Activated T-helper 1 cell treated with Interleukin-2 at 50 U/mL for 16 hours (primary cell): ENCODE results near the gene TMA7.

Source experiments
- DNase-seq: peaks from one replicate; pipeline ENCODE4 v3.0.0-alpha.2; 2020; ENCODE audit warnings: low read depth

The TMA7 gene

DNA sequence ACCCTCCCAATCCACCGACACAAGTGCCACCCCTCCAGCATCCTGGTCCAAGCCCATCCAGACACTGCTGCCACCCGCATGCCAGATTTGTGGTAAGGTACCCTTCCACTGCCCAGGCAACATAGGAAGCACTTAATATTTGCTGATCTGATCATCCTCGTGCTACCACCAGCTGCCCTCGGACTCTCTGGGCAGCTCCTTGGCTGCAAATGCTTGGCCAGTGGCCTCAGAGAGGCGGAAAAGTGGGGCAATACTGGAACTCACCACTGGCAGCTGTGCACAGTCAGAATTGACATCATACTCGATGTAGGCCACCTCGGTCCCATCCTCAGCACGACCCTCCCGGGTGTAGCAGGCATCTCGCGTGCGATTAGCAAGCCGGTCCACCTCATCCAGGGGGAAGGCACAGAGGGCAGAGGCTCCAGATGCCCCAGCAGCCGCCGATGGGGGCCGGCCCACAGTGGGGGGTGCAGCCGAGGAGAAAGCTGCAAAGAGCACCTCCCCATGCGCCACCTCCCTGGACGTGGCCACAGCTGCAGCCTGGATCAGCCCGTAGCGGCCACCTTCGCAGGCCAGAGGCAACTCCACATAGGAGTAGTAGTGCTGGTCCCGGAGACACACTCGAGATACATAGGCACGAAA, 16.7 kb upstream of the TMA7 start:
- no peak for DNase-seq

DNA sequence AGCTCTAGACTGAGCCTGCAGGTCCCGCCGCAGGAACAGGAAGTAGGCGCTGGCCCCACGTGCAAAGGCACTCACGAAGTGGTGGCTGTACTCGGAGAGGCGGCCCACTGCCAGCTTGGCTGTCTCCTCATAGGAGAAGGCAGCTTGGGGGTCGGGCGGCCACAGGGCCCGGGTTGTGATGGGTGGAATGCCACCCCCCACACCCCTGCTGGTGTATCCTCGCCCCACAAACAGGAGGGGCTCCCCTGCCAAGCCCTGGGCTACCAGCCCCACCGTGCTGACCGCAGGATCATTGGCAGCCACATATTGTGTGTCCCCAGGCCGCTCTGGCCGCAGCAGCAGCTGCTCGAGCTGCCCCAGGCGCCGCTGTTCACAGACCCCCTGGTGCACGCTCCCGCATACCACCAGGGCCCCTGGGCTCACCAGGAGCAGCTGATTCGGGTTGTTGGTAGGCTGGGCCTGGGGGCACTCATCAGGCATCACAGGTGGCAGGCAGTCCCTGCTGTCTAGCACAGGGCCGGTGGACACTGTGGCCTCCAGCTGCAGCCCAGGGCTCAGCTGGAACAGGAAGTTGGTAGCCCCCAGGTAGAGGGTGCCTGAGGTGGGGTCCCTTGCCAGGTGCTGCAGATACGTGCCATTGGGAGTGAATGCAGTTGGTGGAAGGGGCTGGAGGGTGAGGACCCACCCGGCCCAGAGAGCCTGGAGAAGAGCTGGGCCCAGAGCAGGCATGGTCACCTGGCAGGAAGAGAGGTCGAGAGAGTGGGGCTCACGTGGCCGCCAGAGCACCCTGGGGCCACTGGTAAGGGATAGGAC, 16.0 kb upstream of the TMA7 start:
- no peak for DNase-seq

DNA sequence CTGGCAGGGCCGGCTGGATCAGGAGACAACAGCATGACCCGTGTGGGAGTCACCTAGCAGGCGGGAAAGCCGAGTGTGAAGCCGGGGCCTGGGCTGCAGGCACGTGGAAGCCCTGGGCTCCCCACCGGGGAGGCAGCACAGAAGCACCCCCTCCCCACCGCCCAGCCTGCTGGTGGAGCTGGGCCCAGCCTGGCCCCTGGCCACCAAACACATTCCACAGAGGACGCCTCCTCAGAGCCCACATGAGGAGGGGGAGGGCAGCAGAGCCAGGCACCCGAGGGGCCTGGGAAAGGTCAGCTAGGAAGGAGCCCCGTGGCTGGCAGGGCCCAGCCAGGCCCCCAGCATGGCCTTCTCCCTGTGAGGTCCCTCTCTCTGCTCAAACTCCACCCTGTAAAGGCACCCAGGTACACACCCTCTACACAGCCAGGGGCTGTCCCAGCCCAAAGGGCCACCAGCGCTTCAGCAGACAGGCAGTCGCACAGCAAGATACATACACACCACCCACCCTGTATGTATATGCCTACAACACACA, 14.7 kb upstream of the TMA7 start:
- DNase-seq: no peak

DNA sequence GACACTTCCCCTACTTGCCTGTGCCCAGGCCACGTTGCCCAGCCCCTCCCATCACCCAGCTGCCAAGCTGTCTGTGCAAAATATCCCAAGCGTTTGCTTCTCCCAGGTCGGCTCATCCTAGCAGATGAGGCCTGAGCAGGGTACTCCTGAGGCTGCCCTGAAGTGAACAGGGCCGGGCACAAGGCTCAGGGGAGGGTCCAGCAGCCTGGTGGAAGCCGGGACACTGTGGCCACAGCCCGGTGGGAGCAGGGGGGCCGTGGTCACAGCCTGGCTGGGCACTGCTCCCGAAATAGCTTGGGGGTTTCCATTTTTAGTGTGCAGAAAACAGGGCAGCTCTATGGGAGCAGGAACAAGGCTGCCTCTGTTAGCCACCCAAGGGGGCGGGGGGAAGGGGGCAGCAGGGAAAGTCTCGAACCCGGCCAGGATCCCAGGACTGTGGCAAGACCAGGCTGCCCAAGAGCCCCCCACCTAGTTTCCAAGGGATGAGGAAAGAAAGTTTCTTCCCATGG, 13.6 kb upstream of the TMA7 start:
- DNase-seq: no peak

- no peak for DNase-seq
These were observed 13.0 kb upstream of the TMA7 start for GRCh38 chr3:48426944-48427629.

DNA sequence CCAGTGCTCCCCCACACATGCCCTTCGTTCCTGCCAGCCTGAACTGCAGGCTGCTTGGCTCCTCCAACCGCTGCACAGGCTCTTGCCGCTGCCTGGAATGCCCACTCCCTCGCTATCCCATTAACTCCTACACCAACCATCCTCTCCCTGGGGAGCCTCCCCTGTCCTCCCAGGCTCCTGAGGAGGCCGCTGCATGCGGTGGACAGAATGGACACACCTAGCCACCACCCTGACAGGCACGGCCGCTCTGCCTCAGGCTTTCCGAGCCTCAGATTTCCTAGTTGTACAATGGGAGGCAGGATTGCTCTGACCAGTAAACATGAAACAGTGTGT, 12.5 kb upstream of the TMA7 start:
- DNase-seq: no peak

GRCh38 chr3:48428088-48428571, 11.9 kb upstream of the TMA7 start:
- DNase-seq: no peak

DNA sequence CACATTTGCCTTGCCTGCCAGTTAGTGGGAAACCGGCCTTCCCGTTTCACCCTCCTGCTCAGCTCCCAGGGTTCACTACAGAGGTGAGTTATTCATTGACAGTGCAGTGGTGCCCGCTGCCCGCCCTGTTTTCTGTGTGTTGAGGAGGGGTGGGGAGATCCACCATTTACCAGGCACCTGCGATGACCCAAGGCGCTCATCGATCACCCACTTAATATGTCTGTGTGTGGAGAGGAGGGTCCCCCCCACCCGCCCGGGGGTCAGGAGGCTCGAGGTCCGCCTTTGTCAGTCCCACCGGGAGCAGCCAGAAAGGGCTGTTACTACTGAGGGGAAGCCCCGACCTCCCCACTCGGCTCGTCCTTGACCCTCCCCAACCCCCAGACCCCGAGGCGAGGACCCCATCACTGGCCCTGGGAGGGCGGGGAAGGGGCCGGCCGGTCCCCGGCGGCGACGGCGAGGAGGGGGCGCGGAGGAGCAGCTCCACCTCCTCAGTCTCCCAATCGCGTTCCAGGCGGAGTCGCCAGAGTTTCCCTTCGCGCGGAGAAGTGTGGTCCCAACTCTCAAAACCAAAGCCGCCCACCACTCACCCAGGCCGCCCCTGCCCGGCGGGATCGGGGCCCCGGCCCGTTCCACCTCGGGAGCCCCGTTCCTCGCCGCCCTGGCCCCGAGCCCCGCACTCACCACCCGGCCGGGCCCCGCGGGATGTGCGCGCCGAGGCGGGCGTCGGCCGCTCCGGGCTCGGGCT, 11.3 kb upstream of the TMA7 start:
- DNase-seq: no peak

DNA sequence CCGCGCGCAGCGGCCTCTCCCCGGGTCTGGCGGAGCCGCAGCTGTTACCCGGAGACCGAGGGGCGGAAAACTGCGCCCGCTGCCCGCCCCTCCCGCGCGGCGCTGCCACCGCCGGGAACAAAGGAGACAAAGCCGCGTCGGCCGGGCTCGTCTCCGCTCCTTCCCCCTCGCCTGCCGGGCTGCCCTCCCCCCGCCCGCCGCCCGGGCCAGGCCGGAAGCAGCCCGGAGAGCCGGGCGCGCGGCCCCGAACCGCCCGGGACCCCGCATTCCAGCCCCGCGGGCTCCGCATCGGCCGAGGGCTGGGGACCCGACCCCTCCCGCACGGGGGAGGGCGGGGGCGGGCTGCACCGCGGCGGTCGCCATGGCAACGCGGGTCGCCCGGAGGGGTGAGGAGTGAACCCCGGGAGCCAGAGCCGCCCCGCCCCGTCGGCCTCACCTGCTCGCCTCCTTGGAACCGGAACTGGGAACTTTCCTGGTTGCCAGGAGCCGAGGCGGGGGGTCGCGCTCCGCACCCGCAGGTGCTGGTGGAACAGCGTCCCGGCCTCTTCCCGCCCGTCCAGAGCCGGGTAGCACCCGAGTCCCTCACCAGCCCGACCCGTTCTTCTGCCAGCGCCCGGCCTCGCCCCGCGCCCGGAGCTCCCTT, 10.6 kb upstream of the TMA7 start:
- peak; percentile 47 for DNase-seq

- no peak for DNase-seq
These were observed 9.9 kb upstream of the TMA7 start, which contains the start of gene PLXNB1 for GRCh38 chr3:48429960-48430707. PLXNB1 (minus strand) TSS chr3:48430086; CDS start chr3:48424611, 5,475 bp downstream.

DNA sequence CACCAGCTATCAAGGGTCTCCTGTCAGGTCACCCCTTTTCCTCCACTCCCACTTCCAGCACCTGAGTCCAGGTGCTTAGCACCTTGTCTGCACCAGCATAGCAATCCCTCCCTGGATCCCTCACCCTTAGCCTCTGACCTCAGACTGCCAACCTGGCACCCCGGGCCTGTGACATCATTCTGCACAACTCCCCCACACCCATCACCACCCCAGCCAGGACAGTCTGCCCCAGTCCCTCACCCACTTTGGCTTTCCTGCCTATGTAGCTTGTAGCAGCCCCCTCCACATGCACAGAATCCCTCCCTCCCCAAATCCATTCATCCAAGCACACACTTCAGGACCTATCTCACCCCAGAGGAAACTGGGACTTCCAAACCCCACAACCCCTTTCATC, 9.4 kb upstream of the TMA7 start:
- DNase-seq: no peak

DNA sequence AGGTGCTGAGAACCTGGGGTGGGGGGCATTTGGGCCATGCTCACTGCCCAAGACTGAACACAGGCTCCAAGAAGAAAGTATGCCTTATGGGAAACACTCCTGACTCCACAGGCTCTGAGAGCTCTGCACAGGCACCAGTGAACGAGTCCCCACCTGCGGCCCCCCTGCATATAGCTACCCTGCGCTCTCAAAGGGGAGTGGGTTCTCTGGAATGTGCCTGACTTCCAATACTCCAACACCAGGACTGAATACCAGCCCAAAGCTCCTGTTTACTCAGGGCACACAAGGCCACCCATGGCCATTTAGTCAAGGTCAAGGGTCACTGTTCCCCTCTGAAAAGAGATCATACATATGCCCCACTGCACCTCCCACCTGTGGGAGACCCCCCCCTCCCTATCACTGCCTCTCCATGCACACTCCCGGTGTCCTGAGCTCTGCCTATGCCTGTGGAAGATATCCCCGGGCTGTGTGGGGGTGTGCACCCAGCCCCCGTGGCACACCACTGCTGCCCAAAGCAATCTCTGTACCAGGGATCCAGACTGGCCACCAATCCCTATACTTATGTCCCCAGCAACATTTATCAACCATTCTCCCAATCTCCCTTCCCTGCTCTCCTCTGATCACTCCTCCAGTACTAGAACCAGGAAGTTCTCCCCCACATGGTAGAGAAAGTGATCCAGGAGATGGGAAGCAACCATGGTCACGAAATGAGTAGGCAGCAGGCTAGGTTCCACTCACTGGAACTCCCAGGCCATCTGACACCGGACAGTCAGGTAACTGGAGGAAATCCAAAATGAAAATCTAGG, 8.6 kb upstream of the TMA7 start:
- DNase-seq: no peak

- DNase-seq: no peak
These were observed 7.4 kb upstream of the TMA7 start for GRCh38 chr3:48432411-48433371.

DNA sequence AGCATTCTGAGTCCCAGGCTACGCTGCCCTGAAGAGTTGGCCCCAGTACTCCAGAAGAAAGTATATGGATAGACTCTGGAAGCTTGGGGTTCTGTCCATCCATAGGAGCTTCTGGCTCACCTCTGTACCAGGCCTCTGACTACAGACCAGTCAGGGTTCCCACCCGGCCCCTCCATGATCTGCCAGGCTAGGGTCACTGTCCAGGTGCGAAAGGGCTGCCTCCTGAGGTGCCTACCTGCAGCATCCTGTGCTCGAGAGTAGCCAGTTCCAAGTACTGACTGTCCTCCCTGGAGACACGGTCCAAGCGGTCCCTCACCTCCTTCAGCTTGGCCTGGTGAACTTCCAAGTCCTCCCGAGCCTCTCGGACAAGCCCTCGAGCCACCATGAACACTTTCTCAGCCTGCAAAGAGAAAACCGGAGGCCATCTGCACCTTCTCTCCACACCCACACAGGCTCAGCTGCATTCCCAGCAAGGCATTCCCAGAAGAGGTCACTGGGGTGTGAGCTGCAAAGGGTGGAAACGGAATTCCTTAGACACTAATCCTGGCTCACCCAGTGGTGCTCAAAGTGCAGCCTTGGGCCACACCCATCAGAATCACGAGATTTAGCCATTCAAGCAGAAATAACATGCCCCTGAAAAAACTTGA, 6.5 kb upstream of the TMA7 start:
- no peak for DNase-seq

GRCh38 chr3:48434591-48435222, 5.3 kb upstream of the TMA7 start:
- DNase-seq: no peak

DNA sequence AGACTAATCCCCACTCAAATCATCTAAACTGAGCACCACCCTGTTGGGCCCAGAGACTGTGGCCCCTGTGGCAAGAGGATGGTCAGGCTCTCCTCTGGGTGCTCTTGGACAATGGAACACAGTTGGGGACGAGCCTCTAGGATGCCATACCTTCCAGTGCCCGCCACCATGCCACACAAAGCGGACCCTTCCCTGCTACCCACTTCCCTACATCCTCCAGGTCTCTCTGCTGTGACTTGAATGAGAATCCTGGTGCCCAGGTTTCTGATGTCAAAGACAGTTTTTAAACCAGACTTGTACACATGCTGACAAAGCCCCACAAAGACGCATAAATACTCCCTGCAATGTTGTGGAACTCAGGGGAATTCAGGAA, 4.8 kb upstream of the TMA7 start:
- no peak for DNase-seq

- peak; percentile 76 for DNase-seq
These were observed 4.1 kb upstream of the TMA7 start for GRCh38 chr3:48435774-48436476.
